Progenitor cell of endocrine pancreas (in vitro differentiated cells): ENCODE results near the gene OR6A2. TPM values are rescaled to one million over a fixed set of nuclear protein-coding genes. Genes with fewer than 3 reads are reported as not detected.

Experiments
- DNase-seq: peaks from one replicate; pipeline ENCODE4 v3.0.0; 2021; ENCODE audit warnings: low spot score; ENCODE audit not compliant: unreplicated experiment
- H3K27ac Mint-ChIP-seq: 2 replicates; pipeline ENCODE4 v1.8.0; 2021; ENCODE audit warnings: mild to moderate bottlenecking, moderate library complexity, mixed read lengths
- H3K27me3 Mint-ChIP-seq: 2 replicates; pipeline ENCODE4 v1.8.0; 2021; ENCODE audit warnings: mixed read lengths
- H3K36me3 Mint-ChIP-seq: 2 replicates; pipeline ENCODE4 v1.8.0; 2022; ENCODE audit warnings: mixed read lengths; ENCODE audit not compliant: insufficient read depth
- H3K4me1 Mint-ChIP-seq: 2 replicates; pipeline ENCODE4 v1.8.0; 2021; ENCODE audit warnings: low read depth, mixed read lengths
- H3K4me3 Mint-ChIP-seq: 2 replicates; pipeline ENCODE4 v1.8.0; 2021; ENCODE audit warnings: low read depth, mild to moderate bottlenecking, moderate library complexity, mixed read lengths
- H3K9me3 Mint-ChIP-seq: 2 replicates; pipeline ENCODE4 v1.8.0; 2021; ENCODE audit warnings: low read depth, mixed read lengths
- total RNA-seq: library from RNA; stranded (reverse); gene quantifications from 2 replicates; pipeline ENCODE4 v1.2.1, GENCODE V29; 2021
- TF ChIP-seq, protein P1 (sequence below): fragments of 200-600 bp; sonication (generic); IDR thresholded peaks from one replicate; pipeline ENCODE4 v1.5.0; 2021; ENCODE audit warnings: antibody characterized with exemption, mild to moderate bottlenecking; ENCODE audit not compliant: unreplicated experiment

The OR6A2 gene
- total RNA-seq, 1 donor from 2014 or later: 0.24 TPM

DNA sequence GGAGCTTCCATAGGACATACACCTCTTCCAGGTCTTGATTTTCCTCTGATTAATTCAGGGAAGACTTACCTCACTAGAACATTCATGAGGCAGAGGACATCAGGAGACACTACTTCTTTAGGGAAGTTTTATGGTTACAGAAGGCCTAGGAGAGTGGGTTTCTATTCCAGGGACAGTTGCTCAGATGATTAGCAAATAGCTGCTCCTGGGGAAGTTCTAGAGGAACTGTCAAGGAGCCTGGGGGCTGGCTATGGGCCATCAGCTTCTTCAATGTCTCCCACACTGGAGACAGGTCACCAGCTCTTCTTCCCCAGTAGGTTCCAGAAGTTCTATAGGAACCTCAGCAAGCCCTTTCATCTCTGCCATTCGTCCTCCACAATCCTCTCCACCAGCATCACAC is 34.5 kb upstream of the OR6A2 start:
- Mint-ChIP-seq H3K9me3 (no peaks in the 10 kb centered on the region), H3K4me1 (no peaks in the 10 kb centered on the region), H3K4me3 (no peak overlapping the region), H3K27me3 (no peaks in the 10 kb centered on the region), H3K27ac (no peak overlapping the region), H3K36me3 (no peaks in the 10 kb centered on the region)
- DNase-seq: no peak
- TF ChIP-seq, protein P1, sequence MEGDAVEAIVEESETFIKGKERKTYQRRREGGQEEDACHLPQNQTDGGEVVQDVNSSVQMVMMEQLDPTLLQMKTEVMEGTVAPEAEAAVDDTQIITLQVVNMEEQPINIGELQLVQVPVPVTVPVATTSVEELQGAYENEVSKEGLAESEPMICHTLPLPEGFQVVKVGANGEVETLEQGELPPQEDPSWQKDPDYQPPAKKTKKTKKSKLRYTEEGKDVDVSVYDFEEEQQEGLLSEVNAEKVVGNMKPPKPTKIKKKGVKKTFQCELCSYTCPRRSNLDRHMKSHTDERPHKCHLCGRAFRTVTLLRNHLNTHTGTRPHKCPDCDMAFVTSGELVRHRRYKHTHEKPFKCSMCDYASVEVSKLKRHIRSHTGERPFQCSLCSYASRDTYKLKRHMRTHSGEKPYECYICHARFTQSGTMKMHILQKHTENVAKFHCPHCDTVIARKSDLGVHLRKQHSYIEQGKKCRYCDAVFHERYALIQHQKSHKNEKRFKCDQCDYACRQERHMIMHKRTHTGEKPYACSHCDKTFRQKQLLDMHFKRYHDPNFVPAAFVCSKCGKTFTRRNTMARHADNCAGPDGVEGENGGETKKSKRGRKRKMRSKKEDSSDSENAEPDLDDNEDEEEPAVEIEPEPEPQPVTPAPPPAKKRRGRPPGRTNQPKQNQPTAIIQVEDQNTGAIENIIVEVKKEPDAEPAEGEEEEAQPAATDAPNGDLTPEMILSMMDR: no peak

DNA sequence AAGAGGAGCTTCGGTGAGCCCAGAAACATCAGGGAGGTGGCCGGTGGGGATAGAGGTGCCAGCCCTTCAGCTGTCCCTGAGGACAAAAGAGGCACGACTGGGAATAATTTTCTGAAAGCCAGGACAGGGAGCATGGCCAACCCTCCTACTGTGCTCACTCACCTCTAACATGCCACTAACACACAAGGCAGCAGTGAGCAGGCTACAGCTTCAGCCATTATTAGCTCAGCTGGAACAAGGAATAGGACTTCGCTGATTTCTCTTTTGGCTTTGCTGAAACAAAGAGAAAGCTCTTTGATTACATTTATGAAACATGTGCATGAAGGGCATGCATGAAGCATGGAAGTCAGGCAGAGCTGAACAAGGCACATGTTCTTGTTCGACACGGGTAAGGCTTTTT is 33.9 kb upstream of the OR6A2 start:
- DNase-seq: no peak
- Mint-ChIP-seq H3K36me3 (no peaks in the 10 kb centered on the region), H3K4me1 (no peaks in the 10 kb centered on the region), H3K9me3 (no peaks in the 10 kb centered on the region), H3K4me3 (no peak overlapping the region), H3K27me3 (no peaks in the 10 kb centered on the region), H3K27ac (no peak overlapping the region)
- TF ChIP-seq, protein P1: no peak

DNA sequence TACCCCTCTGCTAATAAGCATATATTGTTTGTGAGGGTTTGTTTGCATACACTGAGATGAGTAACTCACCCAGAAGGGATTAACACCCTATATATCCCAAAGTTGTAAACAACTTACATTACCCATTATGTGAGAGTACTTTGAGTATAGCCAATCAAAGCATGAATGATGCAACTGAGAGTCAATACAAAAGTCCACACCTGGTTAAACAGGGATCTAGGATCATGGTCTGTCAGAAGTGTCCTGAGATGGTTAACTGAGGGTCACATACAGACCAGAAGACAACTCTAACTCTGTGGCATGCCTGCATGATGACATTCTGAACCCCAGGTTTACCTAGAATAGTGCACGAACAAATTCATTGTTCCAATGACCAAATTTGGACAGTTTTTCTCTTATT is 28.6 kb upstream of the OR6A2 start:
- TF ChIP-seq, protein P1: no peak
- Mint-ChIP-seq H3K4me1 (no peaks in the 10 kb centered on the region), H3K27me3 (no peaks in the 10 kb centered on the region), H3K9me3 (no peaks in the 10 kb centered on the region), H3K36me3 (no peaks in the 10 kb centered on the region), H3K27ac (no peak overlapping the region), H3K4me3 (no peak overlapping the region)
- DNase-seq: no peak

DNA sequence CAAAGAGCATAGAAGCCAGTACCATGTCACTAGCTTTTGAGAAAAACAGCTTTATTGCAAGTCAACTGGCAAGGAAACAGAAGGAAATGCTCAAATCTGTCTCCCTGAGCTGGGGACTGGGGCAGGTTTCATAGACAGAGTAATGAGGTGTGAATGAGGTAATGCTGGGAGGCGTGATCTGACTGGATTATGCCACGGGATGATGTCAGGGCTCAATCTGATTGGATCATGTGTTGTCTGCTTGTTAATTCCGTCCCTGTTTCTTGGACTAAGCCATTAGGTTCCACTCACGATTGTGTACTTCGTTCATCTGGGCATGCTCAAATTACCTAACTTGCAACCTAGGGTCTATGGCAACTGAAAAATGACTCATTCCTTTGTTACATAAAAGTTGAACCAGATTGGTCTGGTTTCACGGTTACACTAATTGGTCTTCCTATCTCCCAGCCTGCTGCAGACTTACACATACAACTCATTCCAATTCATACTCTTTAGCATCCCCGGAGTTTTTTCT is 25.8 kb upstream of the OR6A2 start:
- Mint-ChIP-seq H3K4me3 (no peak overlapping the region), H3K27me3 (no peaks in the 10 kb centered on the region), H3K9me3 (peaks cover 1% of the 10 kb centered on the region), H3K27ac (no peak overlapping the region), H3K36me3 (no peaks in the 10 kb centered on the region), H3K4me1 (no peaks in the 10 kb centered on the region)
- TF ChIP-seq, protein P1: no peak
- DNase-seq: no peak

DNA sequence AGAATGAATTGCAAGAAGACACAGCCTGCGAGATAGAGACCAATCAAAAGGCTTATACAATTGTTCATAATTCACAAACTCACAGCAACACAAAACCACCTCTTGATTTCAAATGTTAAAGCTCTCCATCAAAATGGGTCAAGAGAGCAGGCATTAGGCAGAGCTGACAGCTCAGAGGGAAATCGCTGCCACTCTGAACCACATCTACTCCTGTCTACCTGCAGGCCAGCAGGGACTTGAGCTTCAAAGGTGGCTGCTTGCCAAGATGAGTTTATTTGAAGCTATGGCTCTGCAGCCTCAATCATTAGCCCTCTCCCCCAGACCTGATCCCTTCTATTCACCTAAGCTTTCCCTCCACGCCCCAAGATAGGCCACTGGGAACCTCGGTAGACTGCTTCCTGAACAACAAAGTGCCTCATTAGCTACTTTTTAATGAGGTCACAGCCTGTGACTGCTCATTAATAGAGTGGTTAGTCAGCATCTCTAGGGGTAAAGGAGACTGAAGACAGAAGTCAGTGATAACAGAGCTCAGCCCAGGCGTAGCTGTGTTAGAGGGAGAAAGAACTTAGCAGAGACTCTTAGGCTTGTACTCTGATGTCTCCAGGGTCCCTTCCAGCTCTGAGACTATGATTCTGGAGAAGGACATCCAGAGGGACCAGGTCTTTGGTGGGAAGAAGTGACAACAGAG is 24.8 kb upstream of the OR6A2 start:
- no peak overlapping the region for H3K4me3 Mint-ChIP-seq
- H3K9me3 Mint-ChIP-seq: peaks cover 6% of the 10 kb centered on the region
- TF ChIP-seq, protein P1: no peak
- H3K4me1 Mint-ChIP-seq: no peaks in the 10 kb centered on the region
- H3K27ac Mint-ChIP-seq: no peak overlapping the region
- no peaks in the 10 kb centered on the region for H3K36me3 Mint-ChIP-seq
- no peak for DNase-seq
- no peaks in the 10 kb centered on the region for H3K27me3 Mint-ChIP-seq
